GM12878 (cell line): ENCODE measurements around the gene CYSTM1. TPM values are rescaled to one million over a fixed set of nuclear protein-coding genes. Genes with fewer than 3 reads are reported as not detected.

Experiments
- ATAC-seq: fragments of 200-7000 bp; cut with Tn5 transposase; 3 replicates; pipeline ENCODE4 v1.9.1; 2020; ENCODE audit warnings: mild to moderate bottlenecking, moderate library complexity
- BruUV-seq: library from RNA; stranded (reverse); fragments of 400-500 nt; replicated peaks from 2 replicates; lab custom pipeline; 2021; lab: Mats Ljungman, UMichigan
- CTCF ChIA-PET: fragments of 300-600 bp; sonication (Branson Sonifier 250); formaldehyde crosslinking; extraction: SDS; loops from one replicate; lab custom pipeline; 2021; ENCODE audit warnings: inconsistent platforms; lab: Yijun Ruan, JAX
- POLR2A ChIA-PET: fragments of 350-600 bp; formaldehyde crosslinking; extraction: SDS; loops from one replicate; lab custom pipeline; 2021; ENCODE audit warnings: inconsistent platforms; lab: Charles Lee
- RAD21 ChIA-PET: fragments of 300-600 bp; sonication (Branson Sonifier 250); formaldehyde crosslinking; loops from one replicate; lab custom pipeline; 2023; ENCODE audit warnings: antibody characterized with exemption; ENCODE audit not compliant: unreplicated experiment; lab: Charles Lee
- SMC1A ChIA-PET: fragments of 300-600 bp; sonication (Branson Sonifier 250); formaldehyde crosslinking; loops from one replicate; lab custom pipeline; 2023; ENCODE audit not compliant: unreplicated experiment, uncharacterized antibody; lab: Charles Lee
- DNase-seq: peaks from one replicate; pipeline ENCODE4 v3.0.0-alpha.2; 2011; ENCODE audit warnings: low read depth, low spot score
- FAIRE-seq: peaks from 3 replicates; lab custom pipeline; 2011; peaks lifted over from hg19 to GRCh38; lab: Jason Lieb, UNC
- H2AFZ ChIP-seq: 2 replicates; pipeline ENCODE4 v1.6.0; 2011; ENCODE audit warnings: low read depth, low read length, control low read depth; ENCODE audit not compliant: control insufficient read depth
- H3K27ac ChIP-seq: 2 replicates; pipeline ENCODE4 v1.5.1; 2011; ENCODE audit warnings: control low read depth; ENCODE audit not compliant: control insufficient read depth, insufficient read depth
- H3K27me3 ChIP-seq, 2 experiments: replicated peaks in 1 of 2; 2 replicates each; pipeline versions ENCODE4 v1.6.0 to v1.6.1; 2011; ENCODE audit warnings: low read length in 1 of 2; ENCODE audit not compliant: control insufficient read depth in 2 of 2, insufficient read depth in 2 of 2
- H3K36me3 ChIP-seq, 2 experiments: 2 replicates each; pipeline ENCODE4 v1.5.1; 2011; ENCODE audit warnings: low read length in 1 of 2; ENCODE audit not compliant: control insufficient read depth in 2 of 2, insufficient read depth in 2 of 2
- H3K4me1 ChIP-seq: 2 replicates; pipeline ENCODE4 v1.6.1; 2011; ENCODE audit warnings: mild to moderate bottlenecking, low read length, moderate library complexity, mixed read lengths; ENCODE audit not compliant: control insufficient read depth, insufficient read depth
- H3K4me2 ChIP-seq: 2 replicates; pipeline ENCODE4 v1.6.0; 2011; ENCODE audit warnings: control low read depth; ENCODE audit not compliant: control insufficient read depth, insufficient read depth
- H3K4me3 ChIP-seq: fragments of 200-600 bp; sonication (generic); 2 replicates; pipeline ENCODE4 v1.5.1; 2016
- H3K79me2 ChIP-seq: 2 replicates; pipeline ENCODE4 v1.6.0; 2011; ENCODE audit warnings: low read length; ENCODE audit not compliant: control insufficient read depth, insufficient read depth
- H3K9ac ChIP-seq: 2 replicates; pipeline ENCODE4 v1.8.0; 2011; ENCODE audit warnings: low read length, control low read depth, mixed read lengths; ENCODE audit not compliant: control insufficient read depth, insufficient read depth
- H3K9me3 ChIP-seq: replicated peaks from 3 replicates; pipeline ENCODE4 v1.5.1; 2011; ENCODE audit warnings: mild to moderate bottlenecking, low read length; ENCODE audit not compliant: control insufficient read depth, insufficient read depth
- H4K20me1 ChIP-seq: 2 replicates; pipeline ENCODE4 v1.6.0; 2011; ENCODE audit not compliant: control insufficient read depth, insufficient read depth
- RELA ChIP-seq: fragments of 450-650 bp; IDR thresholded peaks from 2 replicates; pipeline ENCODE4 v1.8.0; 2014; ENCODE audit warnings: borderline replicate concordance; ENCODE audit not compliant: partially characterized antibody
- SP1 ChIP-seq: IDR thresholded peaks from one replicate; pipeline ENCODE4 v1.6.1; 2011; ENCODE audit warnings: low read depth, low read length
- TARDBP ChIP-seq: IDR thresholded peaks from 2 replicates; pipeline ENCODE4 v1.6.1; 2016; ENCODE audit warnings: borderline replicate concordance
- TCF7 ChIP-seq: IDR thresholded peaks from 2 replicates; pipeline ENCODE4 v1.6.1; 2014; ENCODE audit warnings: antibody characterized with exemption, borderline replicate concordance
- in situ Hi-C: fragments of 300-500 bp; cut with MboI; formaldehyde crosslinking; loops from 9 replicates; pipeline ENCODE4 v1.14.3; 2018; ENCODE audit warnings: mixed read lengths
- intact Hi-C: fragments of 100-400 bp; cut with micrococcal nuclease; formaldehyde crosslinking; loops from one replicate; pipeline ENCODE4 v1.14.2; 2022; ENCODE audit not compliant: unreplicated experiment
- polyA plus RNA-seq, 11 experiments: library from polyadenylated mRNA; depleted of rRNA in 4 of 11; unstranded in 6 of 11; stranded (reverse) in 5 of 11; fragments of >200 nt; fragmentation: Nextera tagmentation in 4 of 11; fragmentation: Illumina TruSeq in 1 of 11; extraction: Ambion mirVana in 4 of 11; extraction: Trizol in 1 of 11; gene quantifications; 1 replicate in 1 of 11; 2 replicates in 10 of 11; pipeline versions ENCODE4 v1.2.1 to v1.2.3, GENCODE V29; 2011 to 2016; ENCODE audit warnings: inconsistent platforms in 2 of 11, missing spikeins in 2 of 11, low read depth in 1 of 11
- total RNA-seq, 4 experiments: library from RNA; depleted of rRNA in 3 of 4; stranded (reverse); fragments of >200 nt in 3 of 4; fragmentation: Illumina TruSeq in 1 of 4; extraction: Trizol in 1 of 4; gene quantifications; 2 replicates each; pipeline versions ENCODE4 v1.2.1 to v1.2.3, GENCODE V29; 2013 to 2021
- TF ChIP-seq, protein P1 (sequence below): fragments of 450-650 bp; IDR thresholded peaks from 2 replicates; pipeline ENCODE4 v1.6.1; 2017; ENCODE audit warnings: borderline replicate concordance
- TF ChIP-seq, protein P2 (sequence below): fragments of 450-650 bp; IDR thresholded peaks from 2 replicates; pipeline ENCODE4 v1.6.1; 2018; ENCODE audit warnings: borderline replicate concordance, mild to moderate bottlenecking; ENCODE audit not compliant: partially characterized antibody

Gene CYSTM1
- total and polyA plus RNA-seq, 10 of the 15 experiments (the other 5 are each of a cell fraction or from before 2014, with no cell fraction given), result 52.7 to 261 (median 98.7) TPM

DNA sequence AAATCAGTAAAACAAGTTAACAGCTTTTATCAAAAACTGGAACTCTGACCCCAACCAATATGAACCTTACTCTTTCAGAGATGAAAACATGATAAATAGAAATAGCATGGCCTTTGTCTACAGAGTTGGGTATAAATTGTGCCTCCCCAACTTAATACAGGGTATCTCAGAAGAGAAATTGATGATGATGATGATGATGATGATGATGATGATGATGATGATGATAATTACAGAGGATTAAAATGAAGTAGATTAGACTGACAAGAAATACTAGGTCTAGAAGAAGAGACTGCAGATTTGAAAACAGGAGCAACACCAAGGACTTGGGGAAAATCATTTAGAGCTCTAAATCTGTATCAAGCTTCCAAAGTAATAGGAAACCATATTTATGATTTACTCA, 100.8 kb downstream of the CYSTM1 start:
- TF ChIP-seq TARDBP (no peak), SP1 (no peak), TCF7 (no peak), RELA (no peak)
- TF ChIP-seq, protein P1, sequence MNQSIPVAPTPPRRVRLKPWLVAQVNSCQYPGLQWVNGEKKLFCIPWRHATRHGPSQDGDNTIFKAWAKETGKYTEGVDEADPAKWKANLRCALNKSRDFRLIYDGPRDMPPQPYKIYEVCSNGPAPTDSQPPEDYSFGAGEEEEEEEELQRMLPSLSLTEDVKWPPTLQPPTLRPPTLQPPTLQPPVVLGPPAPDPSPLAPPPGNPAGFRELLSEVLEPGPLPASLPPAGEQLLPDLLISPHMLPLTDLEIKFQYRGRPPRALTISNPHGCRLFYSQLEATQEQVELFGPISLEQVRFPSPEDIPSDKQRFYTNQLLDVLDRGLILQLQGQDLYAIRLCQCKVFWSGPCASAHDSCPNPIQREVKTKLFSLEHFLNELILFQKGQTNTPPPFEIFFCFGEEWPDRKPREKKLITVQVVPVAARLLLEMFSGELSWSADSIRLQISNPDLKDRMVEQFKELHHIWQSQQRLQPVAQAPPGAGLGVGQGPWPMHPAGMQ, result no peak
- TF ChIP-seq, protein P2, sequence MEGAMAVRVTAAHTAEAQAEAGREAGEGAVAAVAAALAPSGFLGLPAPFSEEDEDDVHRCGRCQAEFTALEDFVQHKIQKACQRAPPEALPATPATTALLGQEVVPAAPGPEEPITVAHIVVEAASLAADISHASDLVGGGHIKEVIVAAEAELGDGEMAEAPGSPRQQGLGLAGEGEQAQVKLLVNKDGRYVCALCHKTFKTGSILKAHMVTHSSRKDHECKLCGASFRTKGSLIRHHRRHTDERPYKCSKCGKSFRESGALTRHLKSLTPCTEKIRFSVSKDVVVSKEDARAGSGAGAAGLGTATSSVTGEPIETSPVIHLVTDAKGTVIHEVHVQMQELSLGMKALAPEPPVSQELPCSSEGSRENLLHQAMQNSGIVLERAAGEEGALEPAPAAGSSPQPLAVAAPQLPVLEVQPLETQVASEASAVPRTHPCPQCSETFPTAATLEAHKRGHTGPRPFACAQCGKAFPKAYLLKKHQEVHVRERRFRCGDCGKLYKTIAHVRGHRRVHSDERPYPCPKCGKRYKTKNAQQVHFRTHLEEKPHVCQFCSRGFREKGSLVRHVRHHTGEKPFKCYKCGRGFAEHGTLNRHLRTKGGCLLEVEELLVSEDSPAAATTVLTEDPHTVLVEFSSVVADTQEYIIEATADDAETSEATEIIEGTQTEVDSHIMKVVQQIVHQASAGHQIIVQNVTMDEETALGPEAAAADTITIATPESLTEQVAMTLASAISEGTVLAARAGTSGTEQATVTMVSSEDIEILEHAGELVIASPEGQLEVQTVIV, result no peak
- ChIA-PET POLR2A (interaction anchor here (1.2 to 1.5 kb wide), 2 partner anchors 8 to 16 kb away, joined by 3 read pairs; no protein-coding TSS in a partner anchor), CTCF (interaction anchor here (0.7 to 1.4 kb wide), 3 partner anchors 76 to 108 kb away, joined by 3 to 5 read pairs (median 3); no protein-coding TSS in a partner anchor), SMC1A (interaction anchor here (0.7 to 1.5 kb wide), 4 partner anchors 21 to 53 kb away, joined by 3 to 6 read pairs (median 4); no protein-coding TSS in a partner anchor), RAD21 (no interaction called here)
- Histone ChIP-seq H2AFZ (no peak overlapping the region), H3K79me2 (no peaks in the 10 kb centered on the region), H3K36me3 (peaks cover 2 to 8% of the 10 kb centered on the region in 2 experiments; a peak in 3 of 4 replicates), H3K9me3 (peaks cover 2% of the 10 kb centered on the region; the same call in 1 of the 3 replicates), H3K4me2 (no peak overlapping the region), H3K27ac (no peak overlapping the region), H3K9ac (no peak overlapping the region), H3K4me3 (no peak overlapping the region), H3K4me1 (no peaks in the 10 kb centered on the region), H4K20me1 (no peaks in the 10 kb centered on the region), H3K27me3 (no peaks in the 10 kb centered on the region)
- intact Hi-C loops, result no loop called here
- ATAC-seq (no peak), DNase-seq (no peak), FAIRE-seq (no peak)
- in situ Hi-C loops, result no loop called here
- no TSS peak for BruUV-seq
